GM18498 (cell line): ENCODE measurements around the gene OPN1LW.
"Not testable (repeated sequence)": the region's sequence is repeated elsewhere in the genome, so short reads cannot be mapped to it uniquely, and the experiment has no call there.

ENCODE experiments used
- ATAC-seq: cut with Tn5 transposase; IDR thresholded peaks from one replicate; pipeline ENCODE4 v1.9.1; 2021; ENCODE audit warnings: mild to moderate bottlenecking, moderate library complexity; ENCODE audit not compliant: unreplicated experiment

The OPN1LW gene

GRCh38 chrX:154132366-154132765 lies 11.7 kb upstream of the OPN1LW start:
- no peak for ATAC-seq

GRCh38 chrX:154135458-154136229 lies 8.4 kb upstream of the OPN1LW start:
- no peak for ATAC-seq

DNA sequence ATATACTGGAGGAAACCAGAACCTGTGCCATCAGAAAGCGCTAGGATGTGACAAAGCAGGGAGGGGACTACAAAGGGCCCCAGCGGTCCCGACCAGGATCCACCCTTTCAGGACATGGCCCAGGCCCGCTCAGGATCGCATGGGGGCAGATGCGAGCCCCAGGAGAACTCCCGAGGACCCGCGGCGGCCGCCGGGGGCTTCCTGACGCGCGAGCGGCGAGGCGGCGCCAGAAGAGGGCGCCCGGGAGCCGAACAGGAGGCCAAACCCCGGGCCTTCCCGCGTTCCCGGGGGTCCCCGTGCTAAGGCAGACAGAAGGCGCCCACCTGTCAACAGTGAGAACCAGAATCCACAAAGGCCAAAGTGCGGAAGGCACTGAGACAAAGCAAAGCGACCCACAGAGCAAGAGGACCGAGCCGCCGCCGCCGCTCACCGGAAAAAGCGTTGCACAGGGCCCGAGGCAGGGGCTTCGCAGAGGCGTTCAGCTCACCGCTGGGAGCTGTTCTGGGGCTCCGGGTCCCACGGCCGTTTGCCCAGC lies 7.3 kb upstream of the OPN1LW start:
- ATAC-seq = no peak

- no peak for ATAC-seq
Observed at GRCh38 chrX:154138857-154139256, 5.2 kb upstream of the OPN1LW start.

GRCh38 chrX:154140206-154140605 lies 3.8 kb upstream of the OPN1LW start:
- no peak for ATAC-seq

GRCh38 chrX:154140742-154141141 lies 3.3 kb upstream of the OPN1LW start:
- ATAC-seq = no peak

DNA sequence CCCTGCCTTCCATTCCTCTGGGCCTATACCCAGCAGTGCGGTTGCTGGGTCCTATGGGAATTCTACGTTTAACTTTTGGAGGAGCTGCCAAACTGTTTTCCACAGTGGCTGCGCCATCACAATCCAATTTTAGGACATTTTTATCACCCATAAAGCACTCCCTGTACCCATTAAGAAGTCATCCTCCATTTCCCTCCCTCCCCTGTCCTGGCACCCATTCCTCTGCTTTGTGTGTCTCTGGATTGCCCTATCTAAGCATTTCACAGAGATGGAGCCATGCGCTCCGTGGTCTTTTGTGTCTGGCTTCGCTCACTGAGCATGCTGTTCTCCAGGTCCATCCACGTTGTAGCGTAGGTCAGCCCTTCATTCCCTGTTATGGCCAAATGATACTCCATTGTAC lies 1.7 kb upstream of the OPN1LW start:
- ATAC-seq = no peak

DNA sequence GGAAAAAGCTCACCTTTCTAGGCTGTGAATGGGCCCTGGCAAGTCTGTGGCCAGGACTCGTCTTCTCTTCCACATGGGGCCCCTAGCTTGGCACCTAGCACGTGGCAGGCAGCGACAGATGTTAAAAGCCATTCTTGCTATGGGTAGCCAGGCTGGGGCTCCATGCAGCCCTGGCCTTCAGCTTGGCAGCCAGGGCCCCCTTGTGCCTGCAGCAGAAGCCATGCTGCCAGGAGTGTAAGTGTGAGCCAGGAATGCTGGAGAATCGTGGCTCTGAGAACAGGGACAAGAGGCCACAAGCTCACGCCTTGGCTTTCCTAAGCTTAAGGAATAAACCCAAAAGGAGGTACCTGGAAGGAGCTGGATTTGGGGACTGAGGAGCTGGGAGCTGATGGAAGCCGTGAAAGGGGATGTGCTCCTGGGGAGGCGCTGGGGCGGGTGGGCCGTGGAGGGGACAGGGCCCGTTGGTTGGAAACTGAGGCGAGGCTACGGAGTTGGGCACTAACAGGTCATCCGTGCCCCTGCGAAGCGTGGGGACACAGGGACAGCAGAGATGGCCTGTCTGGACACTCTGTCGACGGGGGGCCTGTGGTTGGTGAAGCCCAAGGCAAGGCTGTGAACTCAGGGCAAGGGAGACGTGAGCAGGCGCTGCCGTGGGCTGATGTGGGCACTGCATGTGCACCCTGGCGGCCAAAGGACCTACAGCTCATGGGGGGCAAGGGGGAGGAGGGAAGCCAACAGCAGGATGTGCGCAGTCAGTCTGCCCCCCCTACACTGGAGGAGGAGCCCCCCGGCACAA lies 895 bp upstream of the OPN1LW start:
- ATAC-seq = no peak

GRCh38 chrX:154151030-154151429 lies 7.0 kb downstream of the OPN1LW start:
- ATAC-seq = not testable (repeated sequence)

GRCh38 chrX:154156221-154156620 lies 12.2 kb downstream of the OPN1LW start:
- ATAC-seq = not testable (repeated sequence)

DNA sequence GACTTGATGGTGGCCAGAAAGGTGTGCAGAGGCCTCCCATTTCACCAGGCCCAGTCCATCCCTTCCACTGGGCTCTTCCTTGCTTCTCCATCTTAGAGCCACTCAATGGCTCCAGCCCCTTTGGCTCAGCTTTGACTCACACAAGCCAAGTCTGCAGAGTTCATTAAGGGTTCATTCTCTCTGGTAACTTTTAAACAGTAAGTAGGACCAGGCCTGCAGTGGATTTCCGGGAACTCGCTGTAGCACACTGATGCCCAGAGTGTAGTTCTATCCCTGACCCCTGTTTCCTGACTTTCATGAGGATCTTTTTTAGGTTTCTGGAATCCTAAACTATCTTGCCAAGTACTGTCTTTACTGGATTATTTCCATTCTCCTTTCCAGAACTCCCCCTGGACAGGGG lies 13.2 kb downstream of the OPN1LW start:
- ATAC-seq = not testable (repeated sequence)

- ATAC-seq = not testable (repeated sequence)
Observed at GRCh38 chrX:154159345-154159744, 15.3 kb downstream of the OPN1LW start.

DNA sequence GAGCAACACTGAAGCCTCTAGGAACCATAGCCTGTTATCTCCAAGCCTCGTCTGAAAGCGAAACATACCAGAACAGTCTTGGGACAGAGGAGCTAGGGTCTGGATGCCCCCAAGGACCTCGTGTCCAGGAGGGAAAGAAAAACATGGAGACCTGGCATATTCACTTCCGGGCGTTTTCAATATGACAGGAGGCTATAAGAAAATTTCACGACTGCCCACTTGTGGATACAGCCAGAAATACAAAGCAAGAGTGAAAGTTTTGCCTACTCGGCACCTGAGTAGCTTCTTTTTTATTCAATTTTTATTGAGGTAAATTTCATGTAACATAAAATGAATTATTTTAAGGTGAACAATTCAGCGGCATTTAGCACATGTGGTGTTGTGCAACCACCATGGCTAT lies 20.9 kb downstream of the OPN1LW start:
- ATAC-seq = not testable (repeated sequence)

GRCh38 chrX:154168384-154168783 lies 24.3 kb downstream of the OPN1LW start:
- ATAC-seq = not testable (repeated sequence)

DNA sequence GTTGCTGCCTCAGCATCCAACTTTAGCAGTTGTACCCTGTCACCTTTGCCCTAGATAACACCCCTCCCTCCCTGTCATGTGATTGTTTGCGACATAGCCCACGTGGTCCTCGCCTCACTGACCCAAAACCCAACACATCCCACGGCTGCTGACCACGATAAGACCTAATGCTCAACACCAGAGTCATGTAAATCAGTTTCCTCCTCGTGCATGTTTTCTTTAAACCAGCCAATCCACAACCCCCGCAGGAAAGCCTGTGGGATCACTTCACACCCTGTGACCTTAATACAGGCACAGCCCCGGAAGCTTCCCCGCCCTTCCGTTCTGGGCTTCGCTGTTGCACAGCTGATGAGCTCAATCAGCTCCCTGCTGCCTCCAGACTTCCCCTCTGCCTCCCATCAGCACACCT lies 28.5 kb downstream of the OPN1LW start:
- ATAC-seq = peak; percentile 56

DNA sequence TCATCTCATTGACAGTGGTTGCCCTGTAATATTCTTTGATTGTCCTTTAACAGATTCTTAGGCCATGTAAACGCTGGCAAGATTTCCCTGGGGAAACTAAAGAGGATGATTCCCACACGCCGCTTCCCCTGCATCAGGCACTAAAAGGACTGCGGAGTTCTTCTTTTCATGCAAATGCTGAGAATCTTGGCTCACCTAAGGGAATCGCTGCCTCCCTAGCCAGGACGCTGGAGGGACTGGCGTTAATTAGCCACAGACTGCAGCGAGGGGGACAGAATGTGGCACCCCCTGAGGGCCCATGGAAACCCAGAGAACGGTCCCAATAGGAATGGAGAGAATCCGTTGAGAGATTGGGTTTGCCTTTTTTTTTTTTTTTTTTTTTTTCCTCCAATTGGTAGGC lies 30.3 kb downstream of the OPN1LW start:
- not testable (repeated sequence) for ATAC-seq

GRCh38 chrX:154182296-154182695 lies 38.3 kb downstream of the OPN1LW start, which contains the start of gene OPN1MW:
TSS of gene OPN1MW (plus strand) at chrX:154182596. CDS start at chrX:154182678, 82 bp downstream.
- ATAC-seq = not testable (repeated sequence)

- not testable (repeated sequence) for ATAC-seq
Observed at GRCh38 chrX:154183794-154184193, 39.8 kb downstream of the OPN1LW start.

DNA sequence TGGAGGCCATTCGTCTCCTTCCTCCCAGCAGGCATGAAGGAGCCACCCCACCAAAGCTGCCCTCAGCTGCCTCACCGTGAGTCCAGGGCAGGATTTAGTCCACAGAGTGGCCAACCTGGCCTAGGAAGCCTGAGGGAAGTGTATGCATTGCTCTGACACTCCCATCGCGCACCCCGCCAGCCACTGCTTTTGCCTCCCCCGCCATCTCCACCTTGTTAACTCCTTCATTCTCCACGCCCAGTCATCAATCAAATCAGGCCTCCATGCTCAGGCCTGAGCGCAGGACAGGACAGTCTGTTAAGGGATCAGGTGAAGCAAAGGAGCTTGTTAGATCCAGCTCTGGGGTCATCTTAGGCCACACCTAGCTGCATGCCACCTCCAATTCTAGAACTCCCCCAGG lies 48.8 kb downstream of the OPN1LW start:
- ATAC-seq = not testable (repeated sequence)

DNA sequence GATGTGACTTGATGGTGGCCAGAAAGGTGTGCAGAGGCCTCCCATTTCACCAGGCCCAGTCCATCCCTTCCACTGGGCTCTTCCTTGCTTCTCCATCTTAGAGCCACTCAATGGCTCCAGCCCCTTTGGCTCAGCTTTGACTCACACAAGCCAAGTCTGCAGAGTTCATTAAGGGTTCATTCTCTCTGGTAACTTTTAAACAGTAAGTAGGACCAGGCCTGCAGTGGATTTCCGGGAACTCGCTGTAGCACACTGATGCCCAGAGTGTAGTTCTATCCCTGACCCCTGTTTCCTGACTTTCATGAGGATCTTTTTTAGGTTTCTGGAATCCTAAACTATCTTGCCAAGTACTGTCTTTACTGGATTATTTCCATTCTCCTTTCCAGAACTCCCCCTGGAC lies 50.3 kb downstream of the OPN1LW start:
- ATAC-seq = not testable (repeated sequence)

DNA sequence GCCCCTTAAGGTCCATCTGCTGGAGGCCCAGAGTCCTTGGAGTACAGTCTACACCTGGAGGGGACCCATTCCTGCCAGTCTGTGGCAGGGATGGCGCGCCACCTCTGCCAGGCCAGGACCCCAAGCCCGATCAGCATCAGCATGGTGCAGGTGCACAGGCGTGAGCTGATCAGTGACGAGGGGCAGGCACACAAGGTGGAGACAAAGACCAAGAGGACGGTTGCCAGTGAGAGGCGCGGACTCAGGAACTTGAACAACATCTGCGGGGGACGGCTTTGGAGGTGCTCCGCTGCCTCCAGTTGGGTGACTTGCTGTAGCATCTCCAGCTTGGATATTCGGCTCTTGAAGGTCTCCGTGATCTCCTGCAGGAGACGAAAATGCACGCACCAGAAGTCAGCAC lies 52.4 kb downstream of the OPN1LW start:
- ATAC-seq = not testable (repeated sequence)
